GM12878 (cell line): Measurements from ENCODE around the gene IFI30.

Experiments
- FOS ChIP-seq: IDR thresholded peaks from 3 replicates; pipeline ENCODE4 v1.6.1; 2011; ENCODE audit warnings: borderline replicate concordance; ENCODE audit not compliant: insufficient read length; ENCODE audit errors: extremely low read depth
- JUND ChIP-seq: IDR thresholded peaks from 2 replicates; pipeline ENCODE4 v1.6.1; 2012; ENCODE audit warnings: low read depth, mild to moderate bottlenecking, low read length, improper control_type of control experiment, moderate library complexity

- TF ChIP-seq FOS (no peak), JUND (no peak)
These were observed 47.5 kb upstream of the IFI30 start for GRCh38 chr19:18126097-18126496.
